Measurements from ENCODE around the gene ZNF687.

The ZNF687 gene

DNA sequence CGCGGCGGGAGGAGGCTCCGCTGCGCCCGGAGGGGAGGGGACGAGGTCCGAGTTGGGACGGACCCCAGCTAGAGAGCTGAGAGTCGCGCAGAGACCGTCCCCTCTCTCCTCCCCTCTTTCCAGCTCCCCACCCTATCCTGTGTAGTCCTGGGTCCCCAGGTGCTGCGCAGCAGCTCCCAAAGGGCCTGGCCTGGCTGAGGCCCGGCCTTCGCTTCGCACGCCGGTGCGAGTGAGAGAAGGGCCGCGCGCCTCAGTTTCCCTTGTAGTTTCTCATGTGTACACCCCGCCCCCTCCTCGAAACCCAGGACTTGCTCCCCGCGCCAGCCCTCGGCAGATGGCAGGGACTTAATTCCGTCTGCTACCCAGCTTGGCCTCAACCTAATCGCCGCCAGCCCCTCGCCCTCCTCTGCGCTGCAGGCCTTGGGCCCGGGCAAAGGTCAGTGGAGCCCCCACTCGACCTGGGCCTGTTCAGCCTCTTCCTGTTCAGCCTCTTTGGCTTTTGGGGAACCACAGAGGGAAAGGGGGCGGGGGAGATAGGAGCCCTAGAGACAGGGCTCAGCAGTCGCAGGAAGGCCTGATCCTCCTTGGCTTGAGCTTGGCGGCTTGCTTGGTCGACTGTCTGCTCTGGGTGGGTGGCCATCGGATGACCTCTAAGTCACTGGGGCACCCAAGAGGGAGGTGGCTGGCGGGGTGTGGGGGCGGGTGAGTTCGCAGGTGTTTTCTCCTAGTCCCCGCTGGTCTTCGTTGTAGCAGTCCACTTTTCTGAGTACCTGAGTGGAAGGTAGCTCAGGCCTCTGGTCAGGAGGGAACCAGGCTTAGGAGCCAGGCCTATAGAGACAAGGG lies 1.0 kb downstream of the ZNF687 start:
- peak; percentile 29 for DNase-seq

DNA sequence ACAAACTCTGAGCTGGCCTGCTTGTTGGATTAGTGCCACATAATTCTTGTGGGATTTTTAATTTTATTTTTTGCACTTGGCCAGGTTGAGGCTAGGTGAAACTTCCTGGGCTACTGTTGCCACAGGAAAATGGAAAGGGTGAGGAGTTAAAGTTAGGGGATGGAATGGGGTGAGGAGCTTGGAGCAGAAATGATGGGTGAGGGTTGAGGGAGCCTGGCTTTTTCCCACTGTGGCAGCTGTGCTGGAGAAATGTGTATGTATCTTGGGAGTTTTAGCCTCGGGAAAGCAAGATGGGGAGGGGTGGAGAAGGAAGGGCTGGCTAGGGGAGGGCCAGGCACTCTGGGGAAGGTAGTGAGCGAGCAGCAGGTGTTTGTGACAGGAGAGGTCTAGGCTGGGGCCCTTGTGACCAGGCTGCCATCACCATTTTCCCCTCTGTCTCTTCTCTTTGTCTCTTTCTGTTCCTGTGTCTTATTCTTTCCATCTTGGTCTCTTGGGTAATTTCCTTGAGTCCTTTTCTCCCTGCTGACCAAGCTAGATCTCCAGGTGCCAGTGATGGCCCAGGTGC lies 2.0 kb downstream of the ZNF687 start:
- DNase-seq = no peak

- DNase-seq = no peak
These were observed 4.7 kb downstream of the ZNF687 start for GRCh38 chr1:151286619-151287340.

DNA sequence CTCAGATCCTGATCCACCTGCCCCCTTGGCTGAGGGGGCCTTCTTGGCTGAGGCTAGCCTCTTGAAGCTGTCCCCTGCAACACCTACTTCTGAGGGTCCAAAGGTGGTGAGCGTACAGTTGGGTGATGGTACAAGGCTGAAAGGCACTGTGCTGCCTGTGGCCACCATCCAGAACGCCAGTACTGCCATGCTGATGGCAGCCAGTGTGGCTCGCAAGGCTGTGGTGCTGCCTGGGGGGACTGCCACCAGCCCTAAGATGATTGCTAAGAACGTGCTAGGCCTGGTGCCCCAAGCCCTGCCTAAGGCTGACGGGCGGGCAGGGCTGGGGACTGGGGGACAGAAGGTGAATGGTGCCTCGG lies 5.2 kb downstream of the ZNF687 start:
- DNase-seq = no peak

DNA sequence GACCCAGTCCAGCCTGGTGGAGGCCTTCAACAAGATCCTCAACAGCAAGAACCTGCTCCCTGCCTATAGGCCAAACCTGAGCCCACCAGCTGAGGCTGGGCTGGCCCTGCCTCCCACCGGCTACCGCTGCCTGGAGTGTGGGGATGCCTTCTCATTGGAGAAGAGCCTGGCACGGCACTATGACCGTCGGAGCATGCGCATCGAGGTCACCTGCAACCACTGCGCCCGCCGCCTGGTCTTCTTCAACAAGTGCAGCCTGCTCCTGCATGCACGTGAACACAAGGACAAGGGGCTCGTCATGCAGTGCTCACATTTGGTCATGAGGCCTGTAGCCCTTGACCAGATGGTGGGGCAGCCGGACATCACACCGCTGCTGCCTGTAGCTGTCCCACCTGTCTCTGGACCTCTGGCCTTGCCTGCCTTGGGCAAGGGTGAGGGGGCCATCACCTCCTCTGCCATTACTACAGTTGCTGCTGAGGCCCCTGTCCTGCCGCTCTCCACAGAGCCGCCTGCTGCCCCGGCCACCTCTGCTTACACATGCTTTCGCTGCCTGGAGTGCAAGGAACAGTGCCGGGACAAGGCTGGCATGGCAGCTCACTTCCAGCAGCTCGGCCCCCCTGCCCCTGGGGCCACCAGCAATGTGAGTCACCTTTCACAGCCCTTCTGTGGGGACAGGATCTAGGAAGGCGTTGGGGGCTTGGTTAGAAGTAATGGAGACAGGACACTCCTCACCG lies 5.8 kb downstream of the ZNF687 start:
- no peak for DNase-seq

DNA sequence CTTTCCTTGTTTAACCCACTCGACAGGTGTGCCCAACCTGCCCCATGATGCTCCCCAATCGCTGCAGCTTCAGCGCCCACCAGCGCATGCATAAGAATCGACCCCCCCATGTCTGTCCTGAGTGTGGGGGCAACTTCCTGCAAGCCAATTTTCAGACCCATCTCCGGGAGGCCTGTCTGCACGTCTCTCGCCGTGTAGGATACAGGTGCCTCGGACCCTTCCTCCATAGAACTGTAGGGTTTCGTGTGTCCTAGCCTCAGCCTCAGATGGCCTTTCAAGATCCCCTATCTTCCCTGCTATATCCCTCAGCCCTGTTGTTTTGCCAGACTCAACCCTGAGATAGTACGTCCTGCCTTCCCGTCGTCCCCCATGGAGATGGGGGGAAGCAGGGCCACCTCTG lies 6.4 kb downstream of the ZNF687 start:
- DNase-seq = no peak

- no peak for DNase-seq
These were observed 7.2 kb downstream of the ZNF687 start for GRCh38 chr1:151289080-151289935.

DNA sequence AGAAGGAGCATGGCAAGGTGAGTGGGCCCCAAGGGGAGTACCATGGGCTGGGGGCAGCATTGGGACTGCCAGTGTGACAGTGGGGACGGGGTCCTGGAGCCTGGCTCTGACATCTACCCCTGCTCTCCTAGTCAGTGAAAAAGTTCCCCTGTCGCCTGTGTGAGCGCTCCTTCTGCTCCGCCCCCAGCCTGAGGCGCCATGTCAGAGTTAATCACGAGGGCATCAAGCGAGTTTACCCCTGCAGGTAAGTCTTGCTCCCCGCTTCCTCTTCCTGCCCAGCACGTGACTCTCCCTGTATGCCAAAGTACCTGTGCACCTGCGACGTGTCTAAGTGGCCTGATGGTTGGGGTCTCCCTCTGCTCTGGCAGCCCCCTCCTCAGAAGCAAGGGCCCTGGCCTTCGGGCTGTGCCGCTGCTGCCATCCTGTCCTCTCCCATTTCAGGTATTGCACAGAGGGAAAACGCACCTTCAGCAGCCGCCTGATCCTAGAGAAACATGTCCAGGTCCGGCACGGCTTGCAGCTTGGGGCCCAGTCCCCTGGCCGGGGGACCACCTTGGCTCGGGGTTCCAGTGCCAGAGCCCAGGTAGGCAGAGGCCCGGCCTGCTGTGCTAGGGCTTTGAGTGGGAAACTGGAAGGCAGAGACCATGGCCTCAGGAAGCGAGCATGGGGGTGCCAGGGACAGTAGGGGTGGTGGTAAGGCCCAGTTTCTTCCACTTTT lies 8.1 kb downstream of the ZNF687 start:
- no peak for DNase-seq

- DNase-seq = no peak
These were observed 8.7 kb downstream of the ZNF687 start for GRCh38 chr1:151290709-151291303.

DNA sequence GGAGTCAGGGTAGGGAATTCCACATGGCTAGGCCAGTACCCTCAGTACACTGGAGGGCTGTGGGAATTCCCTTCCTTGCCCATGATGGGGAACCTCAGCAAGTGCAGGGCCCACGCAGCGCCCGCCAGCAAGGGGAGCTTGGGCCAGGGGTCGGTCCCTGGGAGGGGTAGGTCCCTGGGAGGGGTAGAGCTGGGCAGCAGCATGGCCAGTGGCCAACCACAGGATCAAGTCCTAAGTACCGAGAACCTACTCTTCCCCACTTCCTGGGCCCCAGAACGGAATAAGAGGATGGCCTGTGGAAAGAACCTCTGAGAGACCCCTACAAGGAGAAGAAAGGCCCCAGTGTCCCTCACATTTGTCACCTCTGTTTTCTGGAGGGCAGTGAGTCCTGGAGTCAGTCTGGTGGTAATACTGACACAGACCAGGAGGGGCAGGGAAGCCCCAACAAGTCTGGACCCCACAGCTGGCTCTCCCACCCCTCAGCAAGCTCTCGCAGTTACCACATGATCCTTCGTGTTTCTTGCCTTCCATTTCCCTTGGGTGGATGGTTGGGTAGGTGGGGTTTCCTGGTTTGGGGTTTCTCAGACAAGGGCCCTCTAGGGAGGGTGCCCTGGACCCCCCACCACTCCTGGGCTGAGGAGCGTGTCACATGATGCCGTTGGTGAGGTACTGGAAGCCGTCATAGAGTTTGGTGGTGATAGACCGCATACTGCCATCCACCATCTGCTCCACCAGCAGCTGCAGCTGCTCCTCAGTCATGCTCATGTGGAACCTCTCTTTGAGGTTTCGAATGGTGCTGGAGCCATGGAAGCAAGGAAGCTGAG lies 10.3 kb downstream of the ZNF687 start:
- DNase-seq = no peak

DNA sequence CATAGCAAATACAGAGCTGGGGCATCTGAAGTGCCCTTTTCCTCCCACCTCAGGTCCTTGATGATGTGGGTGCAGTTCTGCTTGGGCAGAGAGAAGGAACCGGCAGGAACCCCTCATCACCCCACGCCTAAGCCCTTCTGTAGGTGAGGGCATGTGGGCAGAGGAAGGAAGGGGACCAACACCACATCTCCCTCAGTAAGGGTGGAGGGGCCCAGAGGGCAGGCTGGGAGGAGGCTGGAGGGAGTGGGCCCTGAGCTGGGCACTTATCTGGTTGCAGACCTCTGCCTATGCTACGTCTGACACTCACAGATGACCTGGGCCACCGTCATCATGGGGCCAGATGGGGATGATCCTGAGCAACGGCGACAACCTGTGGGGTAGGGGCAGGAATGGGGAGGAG lies 11.0 kb downstream of the ZNF687 start:
- no peak for DNase-seq

DNA sequence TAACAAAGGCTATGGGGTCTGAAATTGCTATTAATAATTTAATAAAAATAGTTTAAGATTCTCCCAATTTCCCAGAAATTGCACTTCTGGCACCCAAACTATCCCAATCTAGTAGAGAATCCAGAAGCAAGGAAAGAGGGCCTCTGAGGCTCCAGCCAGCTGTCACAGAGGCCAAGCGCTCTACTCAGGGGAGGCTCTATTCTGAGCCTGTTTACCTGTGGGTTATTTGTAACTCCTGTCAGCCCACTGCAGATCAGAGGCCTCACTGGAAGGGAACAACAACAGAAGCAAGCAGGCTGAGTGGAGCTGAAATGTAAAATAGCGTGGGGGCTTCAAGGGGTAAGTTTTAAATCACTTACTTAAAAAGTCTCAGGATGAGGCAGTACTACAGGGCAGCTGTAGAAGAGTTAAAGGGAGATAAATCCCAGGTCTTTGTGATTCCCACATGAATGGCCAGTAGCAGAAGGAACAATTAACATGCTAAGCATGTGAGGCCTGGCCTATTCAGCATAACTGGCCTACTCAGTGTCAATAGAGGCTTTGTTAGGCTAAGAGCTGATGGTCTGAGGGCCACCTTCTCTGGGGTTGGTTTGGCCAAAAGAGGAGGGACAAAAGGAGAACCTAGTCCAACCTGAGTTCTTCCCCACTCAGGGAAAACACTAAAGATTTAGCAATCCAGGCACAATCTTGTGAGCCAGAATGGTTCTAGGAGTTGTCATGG lies 12.8 kb downstream of the ZNF687 start:
- no peak for DNase-seq

DNA sequence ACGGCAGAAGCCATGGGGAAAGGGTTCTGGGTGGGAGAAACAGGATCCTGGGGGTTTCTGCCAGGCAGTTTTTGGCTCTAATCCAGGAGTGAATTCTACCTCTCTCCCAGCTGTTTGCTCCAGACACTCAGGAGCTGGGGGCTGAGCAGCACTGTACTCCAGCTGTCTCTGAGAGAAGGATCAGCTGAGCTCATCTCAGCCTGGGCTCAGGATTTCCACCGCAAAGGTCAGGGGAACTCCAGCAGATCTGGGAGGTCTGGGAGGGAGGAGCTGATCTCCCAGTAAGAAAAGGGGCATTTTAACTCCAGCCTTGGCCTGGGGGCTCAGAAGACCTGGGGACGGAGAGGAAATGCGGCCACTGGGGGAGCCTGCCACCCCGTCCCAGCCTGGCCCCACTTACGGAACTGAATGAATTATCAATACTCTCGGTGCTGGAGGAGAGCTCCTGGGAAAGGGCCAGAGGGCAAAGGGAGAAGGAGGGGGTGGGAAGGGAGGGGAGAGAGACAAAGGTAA lies 27.8 kb downstream of the ZNF687 start:
- no peak for DNase-seq

GRCh38 chr1:151311011-151311410 lies 28.9 kb downstream of the ZNF687 start:
- no peak for DNase-seq

DNA sequence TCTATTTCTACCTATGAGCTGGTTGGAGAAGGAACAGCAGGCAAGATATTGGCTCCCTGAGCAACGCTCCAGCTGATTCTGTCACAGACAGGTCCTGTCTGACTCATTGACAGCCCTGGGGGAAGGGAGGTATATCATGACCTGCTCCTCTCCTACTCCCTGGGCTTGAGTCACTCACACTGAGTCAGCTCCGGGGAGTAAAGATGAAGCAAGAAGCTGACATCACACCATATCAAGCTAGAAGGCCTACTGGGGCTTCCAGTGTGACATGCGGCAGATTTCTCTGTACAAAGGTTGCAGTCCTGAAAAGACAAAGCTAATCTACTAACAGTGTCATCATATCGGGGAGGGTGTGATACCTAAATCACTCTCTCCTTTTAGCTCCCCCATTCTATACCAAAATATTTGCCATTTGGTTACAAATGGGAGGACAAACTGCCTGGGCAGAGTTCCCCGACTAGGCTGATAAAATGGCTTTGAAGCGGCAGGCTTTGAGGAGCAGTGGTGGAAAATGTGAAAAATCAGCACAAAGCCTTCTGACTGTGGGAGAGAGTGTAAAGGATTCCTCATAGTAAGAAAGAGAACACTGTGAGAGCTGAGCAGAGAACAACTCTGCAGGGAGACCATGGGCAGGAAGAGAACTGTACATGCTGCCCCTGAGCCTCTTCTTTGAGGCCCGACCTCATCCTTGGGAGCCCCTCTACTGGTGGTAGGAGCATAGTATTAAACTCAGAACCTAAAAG lies 29.7 kb downstream of the ZNF687 start:
- DNase-seq = peak; percentile 93

GRCh38 chr1:151312411-151312810 lies 30.3 kb downstream of the ZNF687 start:
- no peak for DNase-seq

GRCh38 chr1:151312826-151313225 lies 30.7 kb downstream of the ZNF687 start:
- DNase-seq = no peak

GRCh38 chr1:151313501-151313900 lies 31.4 kb downstream of the ZNF687 start:
- DNase-seq = no peak
